ENCODE data around the gene ULK4.
A peak's percentile ranks its signal among the peaks of the same experiment; 100 is the strongest.
"Not testable (repeated sequence)": the region's sequence is repeated elsewhere in the genome, so short reads cannot be mapped to it uniquely, and the experiment has no call there.

ULK4 gene

GRCh38 chr3:41960826-41961750 is 815 bp downstream of the ULK4 start:
- DNase-seq (ENCODE audit: low read depth): peak; percentile 67

- DNase-seq (ENCODE audit: low read depth): no peak
These were observed 5.3 kb downstream of the ULK4 start for GRCh38 chr3:41956574-41956973.

- no peak for DNase-seq (ENCODE audit: low read depth)
These were observed 6.7 kb downstream of the ULK4 start for GRCh38 chr3:41955192-41955591.

- DNase-seq (ENCODE audit: low read depth): no peak
These were observed 18.5 kb downstream of the ULK4 start for GRCh38 chr3:41943311-41943843.

- DNase-seq (ENCODE audit: low read depth): no peak
These were observed 21.5 kb downstream of the ULK4 start for GRCh38 chr3:41940393-41940792.

GRCh38 chr3:41936384-41936783 is 25.5 kb downstream of the ULK4 start:
- DNase-seq (ENCODE audit: low read depth): no peak

GRCh38 chr3:41933154-41933676 is 28.7 kb downstream of the ULK4 start:
- peak; percentile 91 for DNase-seq (ENCODE audit: low read depth)

- DNase-seq (ENCODE audit: low read depth): no peak
These were observed 29.4 kb downstream of the ULK4 start for GRCh38 chr3:41932464-41932863.

GRCh38 chr3:41920406-41920965 is 41.4 kb downstream of the ULK4 start:
- DNase-seq (ENCODE audit: low read depth): no peak

- DNase-seq (ENCODE audit: low read depth): no peak
These were observed 46.5 kb downstream of the ULK4 start for GRCh38 chr3:41915353-41915752.

GRCh38 chr3:41912280-41912679 is 49.6 kb downstream of the ULK4 start:
- DNase-seq (ENCODE audit: low read depth): no peak

GRCh38 chr3:41907330-41908073 is 54.4 kb downstream of the ULK4 start:
- peak; percentile 21 for DNase-seq (ENCODE audit: low read depth)

GRCh38 chr3:41900265-41900664 is 61.6 kb downstream of the ULK4 start:
- peak; percentile 27 for DNase-seq (ENCODE audit: low read depth)

- DNase-seq (ENCODE audit: low read depth): peak; percentile 6
These were observed 63.3 kb downstream of the ULK4 start for GRCh38 chr3:41898631-41899030.

GRCh38 chr3:41893977-41894376 is 67.9 kb downstream of the ULK4 start:
- peak; percentile 63 for DNase-seq (ENCODE audit: low read depth)

- no peak for DNase-seq (ENCODE audit: low read depth)
These were observed 73.4 kb downstream of the ULK4 start for GRCh38 chr3:41888368-41889076.

- DNase-seq (ENCODE audit: low read depth): no peak
These were observed 78.9 kb downstream of the ULK4 start for GRCh38 chr3:41882956-41883355.

GRCh38 chr3:41881233-41881821 is 80.6 kb downstream of the ULK4 start:
- peak; percentile 53 for DNase-seq (ENCODE audit: low read depth)

- no peak for DNase-seq (ENCODE audit: low read depth)
These were observed 81.5 kb downstream of the ULK4 start for GRCh38 chr3:41880387-41880786.

GRCh38 chr3:41877741-41878140 is 84.2 kb downstream of the ULK4 start:
- not testable (repeated sequence) for DNase-seq (ENCODE audit: low read depth)

- no peak for DNase-seq (ENCODE audit: low read depth)
These were observed 87.9 kb downstream of the ULK4 start for GRCh38 chr3:41874022-41874421.

Data from EH (cell line).